Activated B cell treated with CpG ODN at 0.5 μM for 24 hours (primary cell): Measurements from ENCODE around the gene ABCC2. TPM values are rescaled to one million over a fixed set of nuclear protein-coding genes. Genes with fewer than 3 reads are reported as not detected.

Source experiments
- ATAC-seq: fragments of 200-7000 bp; cut with Tn5 transposase; one replicate; pipeline ENCODE4 v1.10.0; 2021; ENCODE audit warnings: low read depth, mild to moderate bottlenecking, moderate library complexity
- CTCF ChIA-PET: fragments of 350-600 bp; sonication (Branson Sonifier 250); formaldehyde crosslinking; loops from one replicate; lab custom pipeline; 2021; ENCODE audit warnings: antibody characterized with exemption; lab: Charles Lee
- POLR2A ChIA-PET: fragments of 350-600 bp; sonication (Branson Sonifier 250); formaldehyde crosslinking; loops from one replicate; lab custom pipeline; 2021; ENCODE audit warnings: antibody characterized with exemption; lab: Charles Lee
- DNase-seq: peaks from one replicate; pipeline ENCODE4 v3.0.0; 2022
- H3K27ac Mint-ChIP-seq: one replicate; pipeline ENCODE4 v1.8.0; 2020; ENCODE audit warnings: mixed read lengths
- H3K27me3 Mint-ChIP-seq: one replicate; pipeline ENCODE4 v1.8.0; 2021; ENCODE audit warnings: mixed read lengths
- H3K36me3 Mint-ChIP-seq: one replicate; pipeline ENCODE4 v1.8.0; 2021; ENCODE audit warnings: low read depth, mixed read lengths
- H3K4me1 Mint-ChIP-seq: one replicate; pipeline ENCODE4 v1.8.0; 2021; ENCODE audit warnings: mixed read lengths
- H3K4me3 Mint-ChIP-seq: one replicate; pipeline ENCODE4 v1.8.0; 2020; ENCODE audit warnings: mild to moderate bottlenecking, mixed read lengths
- H3K9me3 Mint-ChIP-seq: one replicate; pipeline ENCODE4 v1.8.0; 2020; ENCODE audit warnings: mixed read lengths
- intact Hi-C: fragments of 100-400 bp; cut with micrococcal nuclease; formaldehyde crosslinking; loops from one replicate; pipeline ENCODE4 v1.15.1; 2024
- total RNA-seq: library from RNA; stranded (reverse); gene quantifications from 2 replicates; pipeline ENCODE4 v1.2.3, GENCODE V29; 2022
- TF ChIP-seq, protein P1 (sequence below): fragments of 200-600 bp; IDR thresholded peaks from one replicate; pipeline ENCODE4 v1.8.0; 2022; ENCODE audit warnings: antibody characterized with exemption, mild to moderate bottlenecking

ABCC2 gene
- total RNA-seq, 1 donor from 2014 or later = 4.0 TPM

GRCh38 chr10:99850021-99850766, 67.8 kb downstream of the ABCC2 start:
- TF ChIP-seq, protein P1, sequence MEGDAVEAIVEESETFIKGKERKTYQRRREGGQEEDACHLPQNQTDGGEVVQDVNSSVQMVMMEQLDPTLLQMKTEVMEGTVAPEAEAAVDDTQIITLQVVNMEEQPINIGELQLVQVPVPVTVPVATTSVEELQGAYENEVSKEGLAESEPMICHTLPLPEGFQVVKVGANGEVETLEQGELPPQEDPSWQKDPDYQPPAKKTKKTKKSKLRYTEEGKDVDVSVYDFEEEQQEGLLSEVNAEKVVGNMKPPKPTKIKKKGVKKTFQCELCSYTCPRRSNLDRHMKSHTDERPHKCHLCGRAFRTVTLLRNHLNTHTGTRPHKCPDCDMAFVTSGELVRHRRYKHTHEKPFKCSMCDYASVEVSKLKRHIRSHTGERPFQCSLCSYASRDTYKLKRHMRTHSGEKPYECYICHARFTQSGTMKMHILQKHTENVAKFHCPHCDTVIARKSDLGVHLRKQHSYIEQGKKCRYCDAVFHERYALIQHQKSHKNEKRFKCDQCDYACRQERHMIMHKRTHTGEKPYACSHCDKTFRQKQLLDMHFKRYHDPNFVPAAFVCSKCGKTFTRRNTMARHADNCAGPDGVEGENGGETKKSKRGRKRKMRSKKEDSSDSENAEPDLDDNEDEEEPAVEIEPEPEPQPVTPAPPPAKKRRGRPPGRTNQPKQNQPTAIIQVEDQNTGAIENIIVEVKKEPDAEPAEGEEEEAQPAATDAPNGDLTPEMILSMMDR = no peak
- CTCF ChIA-PET = interaction anchor here (9.0 kb wide), 1 partner anchor 195 kb away, joined by 237 read pairs; no protein-coding TSS in a partner anchor
- no peak overlapping the region for H3K27ac Mint-ChIP-seq

GRCh38 chr10:99850767-99851340, 68.4 kb downstream of the ABCC2 start:
- Mint-ChIP-seq H3K4me1 (peaks cover 5% of the 10 kb centered on the region), H3K9me3 (no peaks in the 10 kb centered on the region), H3K27ac (no peak overlapping the region), H3K27me3 (no peaks in the 10 kb centered on the region), H3K36me3 (peaks cover 2% of the 10 kb centered on the region), H3K4me3 (no peak overlapping the region)
- TF ChIP-seq, protein P1 = no peak
- ATAC-seq (no peak), DNase-seq (no peak)
- ChIA-PET POLR2A (no interaction called here), CTCF (interaction anchor here (9.0 kb wide), 1 partner anchor 194 kb away, joined by 237 read pairs; no protein-coding TSS in a partner anchor)
- intact Hi-C loops = no loop called here

More at GRCh38 chr10:99850021-99850766, 67.8 kb downstream of the ABCC2 start:
- H3K4me3 Mint-ChIP-seq = no peak overlapping the region
- intact Hi-C loops = no loop called here
- ATAC-seq (no peak), DNase-seq (no peak)
- H3K4me1 Mint-ChIP-seq = peaks cover 8% of the 10 kb centered on the region
- H3K9me3 Mint-ChIP-seq = no peaks in the 10 kb centered on the region
- H3K27me3 Mint-ChIP-seq = no peaks in the 10 kb centered on the region
- peaks cover 2% of the 10 kb centered on the region for H3K36me3 Mint-ChIP-seq
- POLR2A ChIA-PET = no interaction called here

DNA sequence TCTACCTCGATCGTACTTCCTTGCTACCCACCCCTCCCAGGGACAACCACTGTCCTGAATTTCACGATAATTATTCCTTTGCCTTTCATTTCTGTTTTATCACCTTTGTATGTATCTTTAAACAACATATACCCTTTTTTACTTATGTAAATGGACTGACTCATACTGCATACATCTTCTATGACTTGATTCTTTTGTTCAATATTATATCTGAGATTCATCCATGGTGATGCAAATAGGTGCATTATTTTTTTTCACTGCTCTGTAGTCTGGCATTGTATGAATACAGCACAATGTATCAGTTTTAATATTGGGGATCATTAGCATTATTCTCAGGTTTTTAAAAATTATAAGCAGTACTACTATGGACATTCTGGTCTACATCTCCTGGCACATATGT, 69.4 kb downstream of the ABCC2 start:
- ChIA-PET CTCF (interaction anchor here (1.6 kb wide), 1 partner anchor 194 kb away, joined by 6 read pairs; no protein-coding TSS in a partner anchor), POLR2A (no interaction called here)
- Mint-ChIP-seq H3K27ac (no peak overlapping the region), H3K4me1 (no peaks in the 10 kb centered on the region), H3K36me3 (peaks cover 2% of the 10 kb centered on the region), H3K9me3 (no peaks in the 10 kb centered on the region), H3K27me3 (no peaks in the 10 kb centered on the region), H3K4me3 (no peak overlapping the region)
- ATAC-seq (no peak), DNase-seq (no peak)
- intact Hi-C loops = no loop called here
- TF ChIP-seq, protein P1 = no peak

- POLR2A ChIA-PET = no interaction called here
- H3K27me3 Mint-ChIP-seq = no peaks in the 10 kb centered on the region
- CTCF ChIA-PET = interaction anchor here (1.6 to 1.7 kb wide), 2 partner anchors 193 kb away, joined by 6 to 9 read pairs; no protein-coding TSS in a partner anchor
- no peaks in the 10 kb centered on the region for H3K4me1 Mint-ChIP-seq
- H3K27ac Mint-ChIP-seq = no peak overlapping the region
- H3K4me3 Mint-ChIP-seq = no peak overlapping the region
- H3K36me3 Mint-ChIP-seq = peaks cover 2% of the 10 kb centered on the region
- DNase-seq (no peak), ATAC-seq (no peak)
- TF ChIP-seq, protein P1 = no peak
- intact Hi-C loops = no loop called here
- H3K9me3 Mint-ChIP-seq = no peaks in the 10 kb centered on the region
These were observed 70.2 kb downstream of the ABCC2 start for GRCh38 chr10:99852481-99853213.
